ENCODE data around the gene ZNF132. TPM values are rescaled to one million over a fixed set of nuclear protein-coding genes. Genes with fewer than 3 reads are reported as not detected.

The ZNF132 gene
- total RNA-seq, 4 donors from 2014 or later: 1.7 to 2.9 (median 2.3) TPM

DNA sequence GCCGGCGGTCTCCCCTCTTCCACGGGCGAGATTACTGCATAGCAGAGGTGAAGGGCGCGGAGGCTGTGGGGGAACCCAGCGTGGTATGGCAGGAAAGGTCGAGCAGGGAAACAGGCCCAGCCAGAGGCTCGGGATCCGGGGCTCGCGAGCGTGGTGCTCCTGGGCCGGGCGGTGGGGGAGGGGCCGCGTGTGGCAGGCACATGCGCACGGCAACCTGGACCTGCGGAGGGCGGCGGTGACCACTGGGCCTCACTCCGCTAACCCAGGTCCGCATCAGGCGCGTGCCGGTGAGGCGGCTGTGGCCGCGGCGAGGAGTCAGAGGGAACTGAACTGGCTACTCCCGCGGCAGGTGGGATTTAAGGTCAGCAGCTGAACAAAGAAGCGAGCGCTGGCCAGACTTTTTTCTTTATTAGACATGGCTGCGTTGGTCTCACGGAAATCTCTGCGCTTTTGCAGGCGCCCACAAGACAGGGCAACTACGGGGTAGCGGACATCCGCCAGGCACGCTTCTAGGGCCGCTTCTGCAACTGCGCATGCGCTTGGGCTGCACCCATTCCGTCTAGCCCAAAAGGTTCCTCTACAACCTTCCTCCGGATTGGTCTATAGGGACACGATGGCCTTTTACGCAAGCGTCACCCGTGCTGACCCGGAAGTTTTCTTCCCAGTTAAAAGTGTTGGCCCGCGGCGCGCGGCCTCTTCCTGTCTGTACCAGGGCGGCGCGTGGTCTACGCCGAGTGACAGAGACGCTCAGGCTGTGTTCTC is 53.2 kb downstream of the ZNF132 start, which contains the start of gene RPS5:
RPS5 (plus strand) TSS at position 694 of the 762 bp plus-strand sequence. CDS start 869 bp downstream, outside the sequence.
- DNase-seq (ENCODE audit: low spot score in 2 of 2): peak; percentile 98
- H3K4me3 ChIP-seq: peak within 1 kb of the TSS; percentile 66
- WGBS: 0% methylated on average over 17 of the region's 64 CpGs
- peaks cover 20% of the 10 kb centered on the region for H3K36me3 ChIP-seq
- peaks cover 40% of the 10 kb centered on the region for H3K4me1 ChIP-seq
- peak within 1 kb of the TSS; percentile 98 for H3K27ac ChIP-seq
- H3K9me3 ChIP-seq: no peaks in the 10 kb centered on the region
- TF ChIP-seq POLR2A (IDR thresholded peaks at IDR 0.05) (peak in 1 of 2 donors; percentile 72), POLR2AphosphoS5 (IDR thresholded peaks at IDR 0.05) (peak in 2 of 3 donors; percentile 85 to 87)
- TF ChIP-seq, protein P1, sequence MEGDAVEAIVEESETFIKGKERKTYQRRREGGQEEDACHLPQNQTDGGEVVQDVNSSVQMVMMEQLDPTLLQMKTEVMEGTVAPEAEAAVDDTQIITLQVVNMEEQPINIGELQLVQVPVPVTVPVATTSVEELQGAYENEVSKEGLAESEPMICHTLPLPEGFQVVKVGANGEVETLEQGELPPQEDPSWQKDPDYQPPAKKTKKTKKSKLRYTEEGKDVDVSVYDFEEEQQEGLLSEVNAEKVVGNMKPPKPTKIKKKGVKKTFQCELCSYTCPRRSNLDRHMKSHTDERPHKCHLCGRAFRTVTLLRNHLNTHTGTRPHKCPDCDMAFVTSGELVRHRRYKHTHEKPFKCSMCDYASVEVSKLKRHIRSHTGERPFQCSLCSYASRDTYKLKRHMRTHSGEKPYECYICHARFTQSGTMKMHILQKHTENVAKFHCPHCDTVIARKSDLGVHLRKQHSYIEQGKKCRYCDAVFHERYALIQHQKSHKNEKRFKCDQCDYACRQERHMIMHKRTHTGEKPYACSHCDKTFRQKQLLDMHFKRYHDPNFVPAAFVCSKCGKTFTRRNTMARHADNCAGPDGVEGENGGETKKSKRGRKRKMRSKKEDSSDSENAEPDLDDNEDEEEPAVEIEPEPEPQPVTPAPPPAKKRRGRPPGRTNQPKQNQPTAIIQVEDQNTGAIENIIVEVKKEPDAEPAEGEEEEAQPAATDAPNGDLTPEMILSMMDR (IDR thresholded peaks at IDR 0.05): no peak
- no peaks in the 10 kb centered on the region for H3K27me3 ChIP-seq

DNA sequence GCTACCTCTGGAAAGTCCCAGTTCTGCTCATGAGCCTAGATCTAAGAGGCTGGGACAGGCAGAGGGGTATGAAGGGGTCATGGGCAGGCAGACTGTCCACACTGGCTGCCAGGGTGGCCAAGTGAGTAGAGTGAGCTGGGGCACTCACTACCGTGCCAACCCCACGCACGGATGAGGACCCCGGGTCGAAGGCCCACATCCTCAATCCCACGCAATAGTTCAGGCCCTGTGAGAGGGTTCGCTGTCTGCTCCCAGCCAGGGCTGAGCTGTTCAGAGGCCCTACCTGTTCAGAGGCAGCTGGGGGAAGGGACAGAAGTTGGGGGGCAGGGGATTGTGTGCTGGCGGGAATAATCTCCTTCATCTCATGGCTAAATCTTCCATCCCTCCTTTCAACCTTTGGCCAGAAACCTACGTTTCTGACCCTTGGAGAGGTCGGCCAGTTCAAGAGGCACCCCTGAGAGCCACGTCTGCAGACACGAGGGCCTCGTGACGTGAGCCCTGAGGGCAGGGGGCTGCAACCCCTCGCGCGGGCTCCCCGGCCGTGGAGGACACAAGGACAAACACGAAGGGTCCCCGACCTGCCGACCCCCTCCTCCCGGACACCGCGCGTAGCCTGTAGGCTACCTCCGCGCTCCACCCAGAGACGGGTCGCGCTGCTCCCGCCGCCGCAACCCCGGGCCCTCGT is 53.9 kb downstream of the ZNF132 start:
- Histone ChIP-seq H3K36me3 (peaks cover 12% of the 10 kb centered on the region), H3K27me3 (no peaks in the 10 kb centered on the region), H3K27ac (peak overlapping the region; percentile 98), H3K9me3 (no peaks in the 10 kb centered on the region), H3K4me3 (peak overlapping the region; percentile 66), H3K4me1 (peaks cover 45% of the 10 kb centered on the region)
- DNase-seq (ENCODE audit: low spot score in 2 of 2): peak in 1 of 2 donors; percentile 65
- WGBS: 5% methylated on average over 32 of the region's 36 CpGs
- TF ChIP-seq EP300 (IDR thresholded peaks at IDR 0.05): no peak
- no peak for TF ChIP-seq POLR2AphosphoS5 (IDR thresholded peaks at IDR 0.05)
- TF ChIP-seq, protein P1 (IDR thresholded peaks at IDR 0.05): no peak
- TF ChIP-seq POLR2A (IDR thresholded peaks at IDR 0.05): no peak

DNA sequence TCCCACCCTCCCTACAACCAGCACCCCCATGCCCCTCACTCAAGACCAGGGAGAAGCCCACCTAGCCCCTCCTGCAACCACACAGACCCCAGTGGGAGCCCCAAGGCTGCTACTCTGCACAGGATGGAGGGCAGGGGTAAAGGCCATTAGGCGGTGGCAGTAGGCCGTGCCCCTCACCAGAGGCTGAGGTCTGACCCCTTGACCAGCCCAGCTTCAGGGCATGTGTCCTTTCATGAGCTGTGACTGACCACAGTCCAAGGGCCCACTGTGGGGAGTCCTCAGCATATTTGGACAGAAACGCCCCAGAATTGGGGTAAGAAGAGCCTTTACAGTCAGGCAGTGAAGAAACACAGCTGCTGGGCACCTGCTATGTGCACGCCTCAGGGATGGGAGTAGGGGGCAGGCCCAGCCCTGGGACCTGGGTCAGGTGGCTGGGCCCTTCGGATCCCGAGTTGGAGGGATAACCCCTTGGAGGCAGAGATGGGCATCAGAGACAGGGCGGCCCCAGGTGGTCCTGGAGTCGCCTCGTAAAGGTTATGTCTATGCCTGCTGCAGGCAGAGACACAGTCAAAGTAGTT is 54.6 kb downstream of the ZNF132 start:
- peaks cover 45% of the 10 kb centered on the region for H3K4me1 ChIP-seq
- peak overlapping the region; percentile 98 for H3K27ac ChIP-seq
- peak overlapping the region; percentile 66 for H3K4me3 ChIP-seq
- TF ChIP-seq, protein P1 (IDR thresholded peaks at IDR 0.05): no peak
- no peak for TF ChIP-seq POLR2AphosphoS5 (IDR thresholded peaks at IDR 0.05)
- TF ChIP-seq EP300 (IDR thresholded peaks at IDR 0.05): no peak
- TF ChIP-seq POLR2A (IDR thresholded peaks at IDR 0.05): no peak
- H3K9me3 ChIP-seq: no peaks in the 10 kb centered on the region
- WGBS: 68% methylated on average over 9 of the region's 9 CpGs
- peaks cover 8% of the 10 kb centered on the region for H3K36me3 ChIP-seq
- no peaks in the 10 kb centered on the region for H3K27me3 ChIP-seq
- DNase-seq (ENCODE audit: low spot score in 2 of 2): no peak

DNA sequence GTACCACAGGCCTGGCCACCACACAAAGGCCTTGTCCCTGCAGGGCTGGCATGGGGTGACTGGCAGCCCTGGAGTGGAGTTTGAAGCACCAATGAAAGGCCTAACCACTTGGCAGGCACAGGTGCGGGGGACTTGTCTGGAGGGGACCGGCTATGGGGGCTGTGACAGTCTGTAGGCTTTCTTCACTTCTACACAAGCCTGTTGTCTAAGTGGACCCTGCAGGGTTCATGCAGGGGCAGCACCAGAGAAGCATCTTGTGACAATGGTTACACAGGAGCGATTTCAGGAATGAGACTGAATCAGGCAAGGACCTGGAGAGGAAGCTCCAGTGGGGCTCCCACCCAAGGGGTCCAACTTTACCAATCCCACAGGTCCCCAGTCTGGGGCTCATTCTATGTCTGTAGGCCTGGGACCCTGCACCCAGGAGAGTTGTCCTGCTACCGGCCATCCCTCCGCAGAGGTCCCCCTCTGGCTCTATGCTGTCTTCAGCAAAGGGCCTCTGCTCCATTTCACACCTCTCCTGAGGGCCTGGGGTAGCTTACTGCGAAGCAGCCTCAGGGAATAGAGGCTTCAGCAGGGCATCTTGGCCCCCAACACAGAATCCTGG is 56.9 kb downstream of the ZNF132 start:
- Histone ChIP-seq H3K27ac (no peak overlapping the region), H3K36me3 (no peaks in the 10 kb centered on the region), H3K4me3 (no peak overlapping the region), H3K27me3 (no peaks in the 10 kb centered on the region), H3K9me3 (no peaks in the 10 kb centered on the region), H3K4me1 (peaks cover 47% of the 10 kb centered on the region)
- no peak for DNase-seq (ENCODE audit: low spot score in 2 of 2)
- WGBS: 86% methylated on average over 6 of the region's 6 CpGs
- TF ChIP-seq POLR2A (IDR thresholded peaks at IDR 0.05) (no peak), POLR2AphosphoS5 (IDR thresholded peaks at IDR 0.05) (no peak), EP300 (IDR thresholded peaks at IDR 0.05) (no peak)
- TF ChIP-seq, protein P1 (IDR thresholded peaks at IDR 0.05): no peak

Other genes with a start within 250 kb of the ZNF132 start
- gene ZNF544, start 211.2 kb downstream of the ZNF132 start, total RNA-seq: 10 to 100 TPM; 44.4 to 55.4 (median 48.9) TPM
- gene ZNF8, start 161.2 kb downstream of the ZNF132 start, total RNA-seq: 10 to 100 TPM in 1 of 4 donors, 1 to 10 TPM in 3; 8.3 to 15.6 (median 8.7) TPM
- gene ERVK3-1, start 134.8 kb downstream of the ZNF132 start, total RNA-seq: 10 to 100 TPM; 36.9 to 70.3 (median 42.1) TPM
- 1 to 10 TPM; 4.3 to 7.6 (median 5.6) TPM for gene ZSCAN22, start 113.2 kb downstream of the ZNF132 start, total RNA-seq
- 10 to 100 TPM in 2 of 4 donors, 1 to 10 TPM in 2; 1.0 to 14.9 (median 8.1) TPM for gene A1BG, start 86.7 kb downstream of the ZNF132 start, total RNA-seq
- gene ZNF497, start 77.4 kb downstream of the ZNF132 start, total RNA-seq: 1 to 10 TPM; 2.4 to 4.8 (median 3.4) TPM
- 1 to 10 TPM; 2.6 to 6.2 (median 4.3) TPM for gene ZNF837, start 59.1 kb downstream of the ZNF132 start, total RNA-seq
- 1,000 to 10,000 TPM; 1,253 to 2,519 (median 2,306) TPM for gene RPS5, start 52.9 kb downstream of the ZNF132 start, total RNA-seq
- 10 to 100 TPM in 2 of 4 donors, 1 to 10 TPM in 1, not detected in 1; 3.9 to 13.7 (median 13.6) TPM for gene RNF225, start 44.5 kb downstream of the ZNF132 start, total RNA-seq
- gene ZNF584, start 31.5 kb downstream of the ZNF132 start, total RNA-seq: 10 to 100 TPM; 15.8 to 21.2 (median 17.4) TPM
- gene ZNF324B, start 11.5 kb upstream of the ZNF132 start, total RNA-seq: 10 to 100 TPM in 3 of 4 donors, 1 to 10 TPM in 1; 9.7 to 28.7 (median 13.8) TPM
- 10 to 100 TPM; 20.3 to 41.5 (median 25.6) TPM for gene ZNF324, start 26.9 kb upstream of the ZNF132 start, total RNA-seq
- 10 to 100 TPM; 19.8 to 38.8 (median 24.0) TPM for gene ZNF446, start 36.2 kb upstream of the ZNF132 start, total RNA-seq
- gene SLC27A5, start 71.8 kb upstream of the ZNF132 start, total RNA-seq: 10 to 100 TPM in 2 of 4 donors, 1 to 10 TPM in 2; 2.1 to 19.1 (median 10.7) TPM
- gene ZBTB45, start 79.7 kb upstream of the ZNF132 start, total RNA-seq: 10 to 100 TPM in 3 of 4 donors, 1 to 10 TPM in 1; 6.7 to 20.7 (median 15.8) TPM
- 100 to 1,000 TPM; 334 to 395 (median 360) TPM for gene TRIM28, start 103.9 kb upstream of the ZNF132 start, total RNA-seq
- 100 to 1,000 TPM in 3 of 4 donors, 10 to 100 TPM in 1; 96.1 to 120 (median 103) TPM for gene CHMP2A, start 115.0 kb upstream of the ZNF132 start, total RNA-seq
- gene UBE2M, start 118.5 kb upstream of the ZNF132 start, total RNA-seq: 10 to 100 TPM; 16.4 to 31.5 (median 21.7) TPM
- 10 to 100 TPM; 29.0 to 53.2 (median 37.5) TPM for gene MZF1, start 133.2 kb upstream of the ZNF132 start, total RNA-seq